BJ (cell line): ENCODE results near the gene NTPCR. TPM values are rescaled to one million over a fixed set of nuclear protein-coding genes. Genes with fewer than 3 reads are reported as not detected.

Experiments used
- CTCF ChIA-PET: fragments of 350-600 bp; formaldehyde crosslinking; extraction: SDS; loops from one replicate; lab custom pipeline; 2021; ENCODE audit warnings: antibody characterized with exemption, inconsistent platforms; lab: Yijun Ruan, JAX
- POLR2A ChIA-PET: fragments of 300-600 bp; sonication (Branson Sonifier 250); formaldehyde crosslinking; extraction: SDS; loops from one replicate; lab custom pipeline; 2021; ENCODE audit warnings: antibody characterized with exemption; lab: Charles Lee
- DNase-seq: peaks from one replicate; pipeline ENCODE4 v3.0.0-alpha.2; 2011; ENCODE audit warnings: low read depth
- H3K27me3 ChIP-seq: 2 replicates; pipeline ENCODE4 v1.6.0; 2011; ENCODE audit warnings: low read length; ENCODE audit not compliant: control insufficient read depth, insufficient read depth
- H3K36me3 ChIP-seq: 2 replicates; pipeline ENCODE4 v1.5.1; 2011; ENCODE audit warnings: low read length; ENCODE audit not compliant: control insufficient read depth, insufficient read depth
- H3K4me3 ChIP-seq: 2 replicates; pipeline ENCODE4 v1.5.1; 2011; ENCODE audit warnings: low read depth, mild to moderate bottlenecking, control low read depth, low read length
- polyA plus RNA-seq: library from polyadenylated mRNA; depleted of rRNA; stranded (reverse); fragments of >200 nt; gene quantifications from 2 replicates; pipeline ENCODE4 v1.2.3, GENCODE V29; 2011
- TF ChIP-seq, protein P1 (sequence below): IDR thresholded peaks from 2 replicates; pipeline ENCODE4 v1.5.1; 2011; ENCODE audit warnings: low read depth, mild to moderate bottlenecking, control low read depth, inconsistent platforms, low read length, moderate library complexity; ENCODE audit not compliant: insufficient read depth

Gene NTPCR
- polyA plus RNA-seq, 1 experiment: 23.4 TPM

DNA sequence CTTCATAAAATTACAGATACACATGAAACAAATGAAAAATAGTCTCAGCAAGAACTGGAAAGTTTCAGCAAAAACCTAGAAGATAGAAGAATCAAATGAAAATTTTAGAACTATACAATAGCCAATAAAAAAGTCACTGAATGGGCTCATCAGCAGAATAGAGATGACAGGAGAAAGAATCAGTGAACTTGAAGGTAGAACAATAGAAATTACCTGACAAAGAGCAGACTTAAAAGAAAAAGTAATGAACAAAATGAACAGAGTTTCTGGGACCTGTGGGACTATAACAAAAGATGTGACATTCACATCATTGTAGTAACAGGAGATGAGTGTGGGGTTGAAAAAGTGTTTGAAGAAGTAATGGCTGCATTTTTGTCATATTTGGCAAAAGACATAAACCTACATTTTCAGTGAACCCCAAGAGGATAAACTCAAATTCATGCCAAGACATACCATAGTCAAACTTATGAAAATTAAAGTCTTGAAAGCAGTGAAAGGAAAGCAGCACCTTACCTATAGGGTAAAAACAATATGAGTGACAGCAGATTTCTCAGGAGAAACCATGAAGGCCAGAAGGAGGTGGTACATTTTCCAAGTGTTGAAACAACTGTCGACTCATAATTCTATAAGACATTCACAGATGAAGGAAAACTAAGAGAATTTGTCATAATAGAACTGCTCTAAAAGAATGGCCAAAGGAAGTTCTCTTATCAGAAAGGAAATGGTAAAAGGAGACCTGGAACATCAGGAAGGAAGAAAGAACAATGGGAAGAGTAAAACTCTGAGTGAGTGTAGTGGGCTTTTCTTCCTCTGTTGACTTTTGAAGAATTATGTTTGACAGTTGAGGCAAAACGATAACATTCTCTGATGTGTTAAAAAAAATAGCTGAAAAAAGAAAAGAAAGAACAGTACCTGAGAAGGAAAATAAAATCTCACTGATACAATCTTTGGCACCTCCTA lies 23.5 kb downstream of the NTPCR start:
- TF ChIP-seq, protein P1, sequence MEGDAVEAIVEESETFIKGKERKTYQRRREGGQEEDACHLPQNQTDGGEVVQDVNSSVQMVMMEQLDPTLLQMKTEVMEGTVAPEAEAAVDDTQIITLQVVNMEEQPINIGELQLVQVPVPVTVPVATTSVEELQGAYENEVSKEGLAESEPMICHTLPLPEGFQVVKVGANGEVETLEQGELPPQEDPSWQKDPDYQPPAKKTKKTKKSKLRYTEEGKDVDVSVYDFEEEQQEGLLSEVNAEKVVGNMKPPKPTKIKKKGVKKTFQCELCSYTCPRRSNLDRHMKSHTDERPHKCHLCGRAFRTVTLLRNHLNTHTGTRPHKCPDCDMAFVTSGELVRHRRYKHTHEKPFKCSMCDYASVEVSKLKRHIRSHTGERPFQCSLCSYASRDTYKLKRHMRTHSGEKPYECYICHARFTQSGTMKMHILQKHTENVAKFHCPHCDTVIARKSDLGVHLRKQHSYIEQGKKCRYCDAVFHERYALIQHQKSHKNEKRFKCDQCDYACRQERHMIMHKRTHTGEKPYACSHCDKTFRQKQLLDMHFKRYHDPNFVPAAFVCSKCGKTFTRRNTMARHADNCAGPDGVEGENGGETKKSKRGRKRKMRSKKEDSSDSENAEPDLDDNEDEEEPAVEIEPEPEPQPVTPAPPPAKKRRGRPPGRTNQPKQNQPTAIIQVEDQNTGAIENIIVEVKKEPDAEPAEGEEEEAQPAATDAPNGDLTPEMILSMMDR: no peak
- no peak for DNase-seq
- CTCF ChIA-PET: interaction anchor here (2.4 kb wide), 1 partner anchor 21 kb away, joined by 7 read pairs; no protein-coding TSS in a partner anchor

DNA sequence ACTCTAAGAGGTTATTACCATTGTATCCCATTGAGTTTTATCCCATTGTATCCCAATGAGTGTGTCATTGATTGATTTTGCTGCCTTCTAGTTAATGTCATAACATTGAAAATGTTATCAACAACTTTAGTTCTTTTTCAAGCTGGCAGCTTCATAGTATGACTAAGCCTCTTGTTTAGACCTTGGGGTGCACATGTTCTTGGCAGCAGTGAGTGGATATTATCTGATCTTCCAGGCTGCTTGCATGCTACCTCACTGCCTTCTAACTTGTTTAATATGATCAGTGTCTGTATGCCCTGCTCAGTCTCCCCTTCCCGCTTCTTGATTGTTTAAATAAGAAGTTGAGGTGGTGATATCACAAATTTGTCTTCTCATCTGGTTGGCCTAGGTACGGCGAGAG lies 24.6 kb downstream of the NTPCR start:
- Histone ChIP-seq H3K36me3 (peaks cover 8% of the 10 kb centered on the region), H3K4me3 (no peak overlapping the region), H3K27me3 (no peaks in the 10 kb centered on the region)
- ChIA-PET POLR2A (no interaction called here), CTCF (interaction anchor here (2.4 kb wide), 1 partner anchor 22 kb away, joined by 7 read pairs; no protein-coding TSS in a partner anchor)
- no peak for DNase-seq
- TF ChIP-seq, protein P1: no peak

More for the DNA sequence above, 23.5 kb downstream of the NTPCR start:
- H3K36me3 ChIP-seq: peaks cover 8% of the 10 kb centered on the region
- POLR2A ChIA-PET: no interaction called here
- no peak overlapping the region for H3K4me3 ChIP-seq
- H3K27me3 ChIP-seq: no peaks in the 10 kb centered on the region

DNA sequence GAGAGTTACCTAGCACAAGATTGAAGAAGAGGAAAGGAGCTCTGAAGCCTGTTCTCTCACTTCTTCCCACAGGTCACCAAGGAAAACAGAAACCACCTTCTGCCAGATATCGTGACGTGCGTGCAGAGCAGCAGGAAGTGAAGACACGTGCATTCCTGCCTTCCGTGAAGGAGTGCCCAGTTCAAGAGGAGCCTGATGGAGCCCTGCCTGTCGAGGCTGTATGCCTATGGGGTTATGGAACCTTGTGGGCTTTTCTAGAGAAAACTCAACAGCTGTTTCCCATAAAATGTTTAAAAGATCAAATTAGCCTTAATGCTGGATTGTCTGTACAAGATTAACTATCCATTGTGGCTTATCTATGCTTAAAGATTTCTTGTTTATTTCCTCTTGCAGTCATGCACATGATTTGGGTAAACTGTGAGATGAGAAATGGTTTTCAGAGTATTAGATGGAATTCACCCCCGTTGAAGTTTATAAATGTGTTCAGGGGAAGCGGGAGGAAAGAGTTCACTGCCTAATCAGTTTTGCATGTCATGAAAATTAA lies 27.8 kb downstream of the NTPCR start:
- DNase-seq: no peak
- H3K36me3 ChIP-seq: peaks cover 4% of the 10 kb centered on the region
- H3K27me3 ChIP-seq: no peaks in the 10 kb centered on the region
- ChIA-PET POLR2A (no interaction called here), CTCF (interaction anchor here (1.4 kb wide), 1 partner anchor 11 kb away, joined by 3 read pairs; no protein-coding TSS in a partner anchor)
- H3K4me3 ChIP-seq: no peak overlapping the region
- TF ChIP-seq, protein P1: no peak

DNA sequence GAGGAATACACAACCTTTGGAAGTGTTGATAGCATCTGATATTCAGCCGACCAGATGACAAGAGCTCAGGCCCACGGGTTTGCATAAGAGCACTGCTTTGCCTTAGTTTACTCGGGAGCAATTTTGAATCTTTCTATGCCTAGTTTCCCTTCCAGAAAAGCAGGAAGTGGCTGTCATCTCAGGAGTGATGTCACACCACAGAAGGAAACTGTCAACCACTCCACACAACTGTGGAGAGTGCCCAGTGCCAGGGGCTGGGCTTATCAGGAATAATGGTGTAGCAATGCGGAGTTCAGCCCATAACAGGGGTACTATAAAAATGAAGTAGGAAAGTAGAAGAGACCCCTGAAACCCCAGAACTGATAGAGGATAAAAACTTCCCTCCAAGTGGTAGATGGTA lies 28.4 kb downstream of the NTPCR start:
- no peak for DNase-seq
- TF ChIP-seq, protein P1: no peak
- ChIA-PET CTCF (interaction anchor here (1.4 kb wide), 1 partner anchor 12 kb away, joined by 3 read pairs; no protein-coding TSS in a partner anchor), POLR2A (no interaction called here)
- H3K36me3 ChIP-seq: peaks cover 4% of the 10 kb centered on the region
- H3K4me3 ChIP-seq: no peak overlapping the region
- no peaks in the 10 kb centered on the region for H3K27me3 ChIP-seq

DNA sequence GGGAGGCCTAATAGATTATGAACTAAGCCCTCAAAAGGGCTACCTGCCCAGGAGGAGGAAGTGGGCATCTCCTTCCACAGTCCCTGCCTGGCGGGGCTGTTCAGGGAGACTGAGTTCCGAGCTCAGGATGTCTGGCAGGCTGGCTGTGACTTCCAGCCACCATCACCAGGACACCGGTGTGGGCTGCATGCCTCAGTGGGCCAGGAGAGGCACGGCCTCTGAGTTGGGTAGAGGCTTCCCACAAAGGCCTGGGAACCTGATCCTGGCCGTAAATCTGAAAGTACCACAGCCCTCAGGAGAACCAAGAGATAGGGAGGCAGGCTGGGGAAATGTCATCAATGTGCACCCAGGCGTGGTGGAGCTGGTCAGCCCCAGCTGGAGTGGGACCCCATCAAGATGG lies 29.1 kb downstream of the NTPCR start:
- TF ChIP-seq, protein P1: no peak
- Histone ChIP-seq H3K27me3 (no peaks in the 10 kb centered on the region), H3K4me3 (no peak overlapping the region), H3K36me3 (peaks cover 4% of the 10 kb centered on the region)
- ChIA-PET CTCF (no interaction called here), POLR2A (no interaction called here)
- no peak for DNase-seq
